Chondrocyte (in vitro differentiated cells): ENCODE results near the gene IGF1R. TPM values are rescaled to one million over a fixed set of nuclear protein-coding genes. Genes with fewer than 3 reads are reported as not detected.
A peak's percentile ranks its signal among the peaks of the same experiment; 100 is the strongest.

Experiments
- DNase-seq: peaks from one replicate; pipeline ENCODE4 v3.0.0; 2021; ENCODE audit warnings: mixed read lengths, low spot score
- H3K27ac Mint-ChIP-seq: one replicate; pipeline ENCODE4 v1.8.0; 2021; ENCODE audit warnings: mild to moderate bottlenecking, moderate library complexity, mixed read lengths; ENCODE audit not compliant: unreplicated experiment
- H3K27me3 Mint-ChIP-seq: 2 replicates; pipeline ENCODE4 v1.8.0; 2021; ENCODE audit warnings: low read depth, mixed read lengths
- H3K36me3 Mint-ChIP-seq: 2 replicates; pipeline ENCODE4 v1.8.0; 2021; ENCODE audit warnings: low read depth, mixed read lengths
- H3K4me1 Mint-ChIP-seq: 2 replicates; pipeline ENCODE4 v1.8.0; 2021; ENCODE audit warnings: low read depth, mild to moderate bottlenecking, mixed read lengths
- H3K4me3 Mint-ChIP-seq: one replicate; pipeline ENCODE4 v1.8.0; 2021; ENCODE audit warnings: mild to moderate bottlenecking, moderate library complexity, mixed read lengths; ENCODE audit not compliant: unreplicated experiment
- H3K9me3 Mint-ChIP-seq: 2 replicates; pipeline ENCODE4 v1.8.0; 2021; ENCODE audit warnings: low read depth, mixed read lengths
- total RNA-seq: library from RNA; stranded (reverse); gene quantifications from 3 replicates; pipeline ENCODE4 v1.2.1, GENCODE V29; 2021
- TF ChIP-seq, protein P1 (sequence below): fragments of 200-600 bp; sonication (generic); IDR thresholded peaks from 2 replicates; pipeline ENCODE4 v1.5.0; 2021; ENCODE audit warnings: antibody characterized with exemption, mild to moderate bottlenecking, moderate library complexity

The IGF1R gene
- total RNA-seq, 1 donor from 2014 or later = 119 TPM

DNA sequence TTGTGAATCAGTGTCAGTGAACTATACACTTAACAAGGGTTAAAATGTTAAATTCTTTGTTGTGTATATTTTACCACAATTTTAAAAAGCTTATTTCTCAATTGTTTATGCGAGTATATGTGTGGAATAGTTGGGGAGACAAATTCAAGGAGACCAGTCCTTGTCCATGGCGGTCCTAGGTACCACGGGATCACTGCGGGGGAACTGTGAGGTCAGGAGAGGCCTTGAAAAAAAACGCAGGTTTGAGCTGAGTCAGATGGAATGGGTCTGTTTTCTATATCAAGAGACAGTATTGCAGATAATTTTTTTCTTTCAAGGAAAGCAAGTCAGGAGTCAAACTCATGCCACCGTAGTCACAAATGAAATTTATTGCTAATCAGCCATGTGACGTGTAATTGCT is 18.5 kb downstream of the IGF1R start:
- Mint-ChIP-seq H3K4me3 (no peak overlapping the region), H3K27ac (peak overlapping the region; percentile 56), H3K9me3 (no peaks in the 10 kb centered on the region), H3K36me3 (no peaks in the 10 kb centered on the region), H3K4me1 (peaks cover 71% of the 10 kb centered on the region), H3K27me3 (no peaks in the 10 kb centered on the region)
- TF ChIP-seq, protein P1, sequence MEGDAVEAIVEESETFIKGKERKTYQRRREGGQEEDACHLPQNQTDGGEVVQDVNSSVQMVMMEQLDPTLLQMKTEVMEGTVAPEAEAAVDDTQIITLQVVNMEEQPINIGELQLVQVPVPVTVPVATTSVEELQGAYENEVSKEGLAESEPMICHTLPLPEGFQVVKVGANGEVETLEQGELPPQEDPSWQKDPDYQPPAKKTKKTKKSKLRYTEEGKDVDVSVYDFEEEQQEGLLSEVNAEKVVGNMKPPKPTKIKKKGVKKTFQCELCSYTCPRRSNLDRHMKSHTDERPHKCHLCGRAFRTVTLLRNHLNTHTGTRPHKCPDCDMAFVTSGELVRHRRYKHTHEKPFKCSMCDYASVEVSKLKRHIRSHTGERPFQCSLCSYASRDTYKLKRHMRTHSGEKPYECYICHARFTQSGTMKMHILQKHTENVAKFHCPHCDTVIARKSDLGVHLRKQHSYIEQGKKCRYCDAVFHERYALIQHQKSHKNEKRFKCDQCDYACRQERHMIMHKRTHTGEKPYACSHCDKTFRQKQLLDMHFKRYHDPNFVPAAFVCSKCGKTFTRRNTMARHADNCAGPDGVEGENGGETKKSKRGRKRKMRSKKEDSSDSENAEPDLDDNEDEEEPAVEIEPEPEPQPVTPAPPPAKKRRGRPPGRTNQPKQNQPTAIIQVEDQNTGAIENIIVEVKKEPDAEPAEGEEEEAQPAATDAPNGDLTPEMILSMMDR = no peak
- no peak for DNase-seq

DNA sequence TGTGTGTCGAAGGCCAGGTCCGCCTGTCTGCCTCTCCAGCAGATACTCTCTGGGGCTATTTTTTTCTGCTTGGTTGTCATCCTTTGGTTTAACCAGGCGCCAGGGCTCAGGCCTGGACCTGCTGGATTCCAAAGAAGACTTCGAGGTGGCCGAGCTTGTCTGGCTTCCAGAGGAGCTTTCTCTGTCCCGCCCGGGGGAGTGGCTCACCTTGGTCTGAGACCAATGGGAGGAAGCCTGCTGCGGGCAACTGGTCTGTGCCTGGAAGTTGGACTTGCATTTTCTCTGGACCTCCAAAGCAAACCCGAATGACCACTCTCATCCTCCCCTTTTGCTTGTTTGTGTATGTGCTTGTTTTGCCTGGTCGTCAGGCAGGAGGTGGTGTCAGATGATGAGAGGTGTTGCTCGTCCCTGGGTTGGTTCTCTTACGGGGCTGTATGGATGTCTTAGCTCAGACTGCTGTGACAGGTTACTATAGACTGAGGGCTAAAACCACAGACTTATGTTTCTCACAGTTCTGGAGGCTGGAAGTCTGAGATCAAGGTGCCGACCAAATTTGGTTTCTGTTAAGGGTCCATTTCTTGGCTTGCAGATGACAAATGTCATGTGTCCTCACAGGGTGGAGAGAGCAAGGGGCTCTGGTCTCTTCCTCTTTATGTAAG is 19.3 kb downstream of the IGF1R start:
- no peak for DNase-seq
- no peaks in the 10 kb centered on the region for H3K36me3 Mint-ChIP-seq
- no peaks in the 10 kb centered on the region for H3K9me3 Mint-ChIP-seq
- H3K27ac Mint-ChIP-seq = peak overlapping the region; percentile 96
- H3K4me1 Mint-ChIP-seq = peaks cover 75% of the 10 kb centered on the region
- no peaks in the 10 kb centered on the region for H3K27me3 Mint-ChIP-seq
- H3K4me3 Mint-ChIP-seq = no peak overlapping the region
- TF ChIP-seq, protein P1 = no peak

DNA sequence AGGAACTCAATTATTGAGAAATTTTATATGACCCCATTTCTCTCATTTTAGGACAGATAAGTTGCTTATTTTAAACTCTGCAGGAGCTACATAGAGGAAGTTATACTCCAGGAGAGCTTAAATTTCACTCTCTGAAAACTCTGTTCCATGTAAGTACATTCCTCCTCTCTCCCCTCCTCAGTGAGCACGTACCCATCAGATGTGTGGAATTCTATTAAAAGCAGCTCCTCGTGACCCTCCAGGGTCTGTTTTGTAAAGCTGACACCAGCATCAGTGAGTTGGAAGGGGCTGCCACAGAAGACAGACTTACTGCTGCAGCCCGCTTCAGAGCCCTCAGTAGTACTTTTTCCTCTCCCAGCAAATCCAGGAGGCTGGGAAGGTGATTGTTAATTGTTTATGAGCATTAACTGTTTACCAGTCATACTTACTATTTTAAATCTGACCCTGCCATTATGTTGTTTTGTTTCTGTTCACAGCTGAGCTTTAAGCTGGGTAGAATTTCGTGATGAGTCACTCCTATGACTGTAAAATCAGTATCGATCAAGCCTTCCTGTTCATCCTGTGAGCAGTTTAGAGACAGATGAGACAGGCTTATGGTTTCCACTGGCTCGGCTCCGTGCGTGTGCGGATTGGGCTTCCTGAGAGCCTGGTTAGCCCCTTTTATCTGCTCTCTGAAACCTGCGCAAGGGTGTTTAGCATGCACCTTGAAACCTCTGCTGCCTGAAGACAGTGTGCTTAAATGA is 20.4 kb downstream of the IGF1R start:
- TF ChIP-seq, protein P1 = no peak
- Mint-ChIP-seq H3K27ac (peak overlapping the region; percentile 96), H3K4me3 (peak overlapping the region; percentile 54), H3K4me1 (peaks cover 78% of the 10 kb centered on the region), H3K36me3 (no peaks in the 10 kb centered on the region), H3K27me3 (no peaks in the 10 kb centered on the region), H3K9me3 (no peaks in the 10 kb centered on the region)
- no peak for DNase-seq

DNA sequence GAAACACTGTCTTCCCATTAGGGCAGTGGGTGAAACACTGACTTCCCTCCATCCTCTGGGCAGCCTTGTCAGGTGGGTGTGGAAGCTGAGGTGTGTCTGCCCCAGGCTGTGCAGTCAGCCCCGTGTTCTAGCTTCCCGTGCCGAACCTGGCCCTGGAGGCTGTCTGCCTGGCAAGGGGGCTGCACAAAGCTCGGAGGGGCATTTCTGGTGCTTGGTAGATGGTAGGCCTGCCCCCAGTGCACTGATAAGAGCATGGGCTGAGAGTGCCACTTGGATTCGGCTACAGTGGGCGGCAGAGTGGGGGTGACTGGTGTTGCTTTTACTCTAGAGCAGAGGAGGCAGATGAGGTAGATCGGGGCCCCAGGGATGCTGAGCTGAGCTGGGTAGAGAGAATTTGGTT is 21.3 kb downstream of the IGF1R start:
- Mint-ChIP-seq H3K27me3 (no peaks in the 10 kb centered on the region), H3K36me3 (no peaks in the 10 kb centered on the region), H3K4me1 (peaks cover 85% of the 10 kb centered on the region), H3K4me3 (no peak overlapping the region), H3K9me3 (no peaks in the 10 kb centered on the region), H3K27ac (peak overlapping the region; percentile 96)
- DNase-seq = no peak
- TF ChIP-seq, protein P1 = no peak

DNA sequence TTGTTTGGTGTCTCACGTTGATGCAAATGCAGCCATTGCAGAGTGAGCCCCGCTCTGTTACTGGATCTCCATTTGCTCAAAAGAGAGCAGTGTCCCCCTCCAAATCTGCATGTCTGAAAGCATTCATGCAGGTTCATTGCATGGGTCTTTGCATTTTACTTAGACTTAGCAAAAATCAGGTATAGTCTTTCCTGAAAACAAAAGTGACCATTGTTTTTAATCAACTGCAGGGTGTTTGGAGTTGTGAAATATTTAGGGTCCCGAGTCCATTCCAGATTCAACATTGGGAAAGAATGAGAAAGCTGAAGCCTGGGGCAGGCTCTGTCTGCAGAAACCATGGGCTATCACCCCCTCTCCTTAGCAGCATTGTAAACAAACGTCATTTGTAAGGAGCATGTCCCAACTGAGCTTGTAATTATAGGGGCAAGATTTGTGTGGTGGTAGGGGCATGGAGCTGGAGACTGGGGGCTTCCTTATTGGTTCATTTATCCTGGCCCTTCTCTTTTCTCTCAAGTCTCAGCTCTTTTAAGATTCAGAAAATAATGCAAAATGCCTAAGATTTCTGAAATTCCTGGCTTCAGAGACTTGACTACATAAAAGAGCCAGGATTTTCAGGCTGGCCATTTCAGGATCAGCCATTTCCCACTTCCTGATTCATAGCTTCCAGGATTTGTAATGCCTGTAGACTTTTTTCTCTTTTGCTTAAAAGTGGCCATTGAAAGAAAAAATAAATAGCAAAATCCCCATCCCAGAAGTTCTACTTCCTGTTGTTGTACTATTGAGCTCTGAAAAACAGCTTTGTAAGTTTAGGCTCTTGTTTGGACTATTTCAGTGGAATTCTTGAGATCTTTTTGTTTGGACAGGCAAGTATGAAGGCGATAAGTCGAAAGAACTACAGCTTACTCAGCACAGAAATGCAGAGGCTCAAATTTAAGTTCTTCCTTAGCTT is 23.0 kb downstream of the IGF1R start:
- Mint-ChIP-seq H3K4me1 (peaks cover 86% of the 10 kb centered on the region), H3K36me3 (no peaks in the 10 kb centered on the region), H3K4me3 (peak overlapping the region; percentile 31), H3K27ac (peak overlapping the region; percentile 96), H3K9me3 (no peaks in the 10 kb centered on the region), H3K27me3 (no peaks in the 10 kb centered on the region)
- TF ChIP-seq, protein P1 = no peak
- no peak for DNase-seq
